GM19025 (cell line): Measurements from ENCODE around the gene SRPRB.

ENCODE experiments used
- ATAC-seq: cut with Tn5 transposase; IDR thresholded peaks from one replicate; pipeline ENCODE4 v1.9.1; 2021; ENCODE audit warnings: mild to moderate bottlenecking, low read depth, moderate library complexity; ENCODE audit not compliant: unreplicated experiment

Gene SRPRB

GRCh38 chr3:133805702-133806475 lies at the start of gene SRPRB:
Gene SRPRB, plus strand, starts transcription at chr3:133805815. Its CDS starts 34 bp downstream, at chr3:133805849.
- ATAC-seq = peak; percentile 98

GRCh38 chr3:133756716-133757694 lies 48.6 kb upstream of the SRPRB start:
- no peak for ATAC-seq

GRCh38 chr3:133757701-133758567 lies 47.7 kb upstream of the SRPRB start:
- ATAC-seq = no peak

- no peak for ATAC-seq
Measured at GRCh38 chr3:133758568-133758928, 47.1 kb upstream of the SRPRB start.

GRCh38 chr3:133758964-133759739 lies 46.5 kb upstream of the SRPRB start:
- ATAC-seq = no peak

- no peak for ATAC-seq
Measured at GRCh38 chr3:133759740-133760305, 45.8 kb upstream of the SRPRB start.

GRCh38 chr3:133760916-133761315 lies 44.7 kb upstream of the SRPRB start:
- no peak for ATAC-seq

- no peak for ATAC-seq
Measured at GRCh38 chr3:133761605-133762484, 43.8 kb upstream of the SRPRB start.

- no peak for ATAC-seq
Measured at GRCh38 chr3:133762539-133762938, 43.1 kb upstream of the SRPRB start.

- no peak for ATAC-seq
Measured at GRCh38 chr3:133763797-133764683, 41.6 kb upstream of the SRPRB start.

GRCh38 chr3:133765256-133765655 lies 40.4 kb upstream of the SRPRB start:
- ATAC-seq = no peak

- no peak for ATAC-seq
Measured at GRCh38 chr3:133767607-133768006, 38.0 kb upstream of the SRPRB start.

GRCh38 chr3:133769536-133769935 lies 36.1 kb upstream of the SRPRB start:
- no peak for ATAC-seq

- no peak for ATAC-seq
Measured at GRCh38 chr3:133773732-133774131, 31.9 kb upstream of the SRPRB start.

- no peak for ATAC-seq
Measured at GRCh38 chr3:133775309-133775708, 30.3 kb upstream of the SRPRB start.

GRCh38 chr3:133775835-133776234 lies 29.8 kb upstream of the SRPRB start:
- ATAC-seq = no peak

GRCh38 chr3:133776794-133777438 lies 28.7 kb upstream of the SRPRB start:
- ATAC-seq = no peak
